H1 (cell line): Measurements from ENCODE around the gene CTIF.

Experiments used
- EP300 ChIP-seq, 2 experiments: IDR thresholded peaks; 1 replicate in 1 of 2; 2 replicates in 1 of 2; pipeline ENCODE4 v1.6.1; 2011 to 2012; ENCODE audit warnings: low read depth in 2 of 2, low read length in 2 of 2, mild to moderate bottlenecking in 2 of 2, borderline replicate concordance in 1 of 2, inconsistent platforms in 1 of 2, moderate library complexity in 1 of 2
- EZH2 ChIP-seq: fragments of 200-600 bp; sonication (generic); IDR thresholded peaks from 2 replicates; pipeline ENCODE4 v1.7.1; 2012; ENCODE audit warnings: low read depth, mild to moderate bottlenecking, moderate library complexity, low read length, inconsistent platforms; ENCODE audit not compliant: severe bottlenecking
- KDM1A ChIP-seq: fragments of 200-600, 300-600 bp; sonication (generic); IDR thresholded peaks from 2 replicates; pipeline ENCODE4 v1.7.1; 2016; ENCODE audit warnings: mild to moderate bottlenecking, low read length, borderline replicate concordance
- MAFK ChIP-seq: IDR thresholded peaks from 2 replicates; pipeline ENCODE4 v1.6.1; 2012; ENCODE audit warnings: low read depth, mild to moderate bottlenecking, improper control_type of control experiment, low read length
- NRF1 ChIP-seq: IDR thresholded peaks from 2 replicates; pipeline ENCODE4 v1.6.1; 2011; ENCODE audit warnings: mild to moderate bottlenecking, low read depth, low read length, improper control_type of control experiment
- POLR2A ChIP-seq, 2 experiments: IDR thresholded peaks; 1 replicate in 1 of 2; 2 replicates in 1 of 2; pipeline ENCODE4 v1.6.1; 2011; ENCODE audit warnings: low read depth in 2 of 2, low read length in 2 of 2, mild to moderate bottlenecking in 2 of 2; ENCODE audit errors: control extremely low read depth in 1 of 2
- POLR2AphosphoS5 ChIP-seq: IDR thresholded peaks from 2 replicates; pipeline ENCODE4 v1.6.1; 2011; ENCODE audit warnings: low read depth, low read length
- POU5F1 ChIP-seq: IDR thresholded peaks from 2 replicates; pipeline ENCODE4 v1.6.1; 2011; ENCODE audit warnings: low read depth, mild to moderate bottlenecking, low read length, moderate library complexity
- SP1 ChIP-seq: IDR thresholded peaks from 2 replicates; pipeline ENCODE4 v1.6.1; 2011; ENCODE audit warnings: low read depth, low read length
- TAF7 ChIP-seq: optimal IDR thresholded peaks from 2 replicates; pipeline ENCODE3; 2011; ENCODE audit warnings: low read depth, mild to moderate bottlenecking, inconsistent platforms, low read length, moderate library complexity, borderline replicate concordance
- YY1 ChIP-seq: IDR thresholded peaks from 2 replicates; pipeline ENCODE4 v1.6.1; 2011; ENCODE audit warnings: low read depth, mild to moderate bottlenecking, low read length
- TF ChIP-seq, protein P1 (sequence below), 3 experiments: IDR thresholded peaks; 1 replicate in 2 of 3; 2 replicates in 1 of 3; pipeline versions ENCODE4 v1.5.1 to v1.6.1; 2011; ENCODE audit warnings: low read length in 3 of 3, mild to moderate bottlenecking in 3 of 3, inconsistent platforms in 2 of 3, low read depth in 1 of 3, moderate library complexity in 1 of 3; ENCODE audit not compliant: insufficient read depth in 1 of 3; ENCODE audit errors: control extremely low read depth in 1 of 3

DNA sequence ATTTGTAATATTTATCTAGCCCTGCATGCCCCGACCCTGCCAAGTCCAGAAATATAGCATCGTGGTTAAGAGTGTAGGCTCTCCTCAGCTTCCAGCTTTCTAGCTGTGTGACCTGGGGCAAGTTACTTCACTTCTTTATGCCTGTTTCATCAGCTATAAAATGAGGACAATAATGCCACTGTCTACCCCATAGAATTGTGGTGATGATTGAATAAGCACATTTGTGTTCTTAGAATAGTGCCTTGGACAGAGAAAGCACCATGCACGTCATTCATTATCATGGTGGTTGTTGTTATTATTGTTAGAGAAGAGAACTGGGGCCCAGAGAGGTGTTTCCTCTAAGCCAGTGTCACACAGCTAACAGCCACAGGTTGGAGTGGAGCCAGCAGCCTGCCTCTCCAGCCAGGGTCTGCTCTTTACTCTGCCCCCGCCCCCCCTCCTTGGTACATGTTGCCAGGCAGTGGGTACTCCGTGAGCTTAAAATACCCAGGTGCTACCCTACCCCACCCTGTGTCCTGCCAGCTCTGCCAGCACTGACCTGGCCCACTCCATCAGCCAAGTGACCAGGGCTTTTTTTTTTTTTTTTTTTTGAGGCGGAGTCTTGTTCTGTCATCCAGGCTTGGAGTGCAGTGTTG, 202.1 kb downstream of the CTIF start:
- TF ChIP-seq, protein P1, sequence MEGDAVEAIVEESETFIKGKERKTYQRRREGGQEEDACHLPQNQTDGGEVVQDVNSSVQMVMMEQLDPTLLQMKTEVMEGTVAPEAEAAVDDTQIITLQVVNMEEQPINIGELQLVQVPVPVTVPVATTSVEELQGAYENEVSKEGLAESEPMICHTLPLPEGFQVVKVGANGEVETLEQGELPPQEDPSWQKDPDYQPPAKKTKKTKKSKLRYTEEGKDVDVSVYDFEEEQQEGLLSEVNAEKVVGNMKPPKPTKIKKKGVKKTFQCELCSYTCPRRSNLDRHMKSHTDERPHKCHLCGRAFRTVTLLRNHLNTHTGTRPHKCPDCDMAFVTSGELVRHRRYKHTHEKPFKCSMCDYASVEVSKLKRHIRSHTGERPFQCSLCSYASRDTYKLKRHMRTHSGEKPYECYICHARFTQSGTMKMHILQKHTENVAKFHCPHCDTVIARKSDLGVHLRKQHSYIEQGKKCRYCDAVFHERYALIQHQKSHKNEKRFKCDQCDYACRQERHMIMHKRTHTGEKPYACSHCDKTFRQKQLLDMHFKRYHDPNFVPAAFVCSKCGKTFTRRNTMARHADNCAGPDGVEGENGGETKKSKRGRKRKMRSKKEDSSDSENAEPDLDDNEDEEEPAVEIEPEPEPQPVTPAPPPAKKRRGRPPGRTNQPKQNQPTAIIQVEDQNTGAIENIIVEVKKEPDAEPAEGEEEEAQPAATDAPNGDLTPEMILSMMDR (IDR thresholded peaks at IDR 0.05; ENCODE audit: control extremely low read depth in 1 of 3, insufficient read depth in 1 of 3, low read depth in 1 of 3, low read length in 3 of 3): no peak
- no peak for TF ChIP-seq POLR2A (IDR thresholded peaks at IDR 0.05; ENCODE audit: control extremely low read depth in 1 of 2, low read depth in 2 of 2, low read length in 2 of 2)
- TF ChIP-seq EZH2: no peak
- no peak for TF ChIP-seq EP300 (IDR thresholded peaks at IDR 0.05; ENCODE audit: borderline replicate concordance in 1 of 2, low read depth in 2 of 2, low read length in 2 of 2)
- TF ChIP-seq POLR2AphosphoS5: no peak
- no peak for TF ChIP-seq YY1
- no peak for TF ChIP-seq MAFK
- TF ChIP-seq POU5F1: no peak
- no peak for TF ChIP-seq SP1
- TF ChIP-seq TAF7: no peak
- TF ChIP-seq KDM1A: no peak
- no peak for TF ChIP-seq NRF1
